Temporal lobe (tissue), 1 donor: Measurements from ENCODE around the gene COL1A2. TPM values are rescaled to one million over a fixed set of nuclear protein-coding genes. Genes with fewer than 3 reads are reported as not detected.

Experiments
- total RNA-seq: library from RNA; depleted of rRNA; stranded (reverse); fragments of >200 nt; gene quantifications from one replicate; pipeline ENCODE4 v1.2.3, GENCODE V29; 2014

Gene COL1A2
- total RNA-seq, 1 donor from 2014 or later, result 107 TPM

Other genes starting within 250 kb of the COL1A2 start
- gene CASD1, start 114.9 kb downstream of the COL1A2 start, total RNA-seq, result 90.2 TPM